Superior temporal gyrus (tissue), 1 donor: ENCODE data around the gene SCG5.

Experiments used
- DNase-seq: peaks from one replicate; pipeline ENCODE4 v3.0.0-alpha.2; 2016; ENCODE audit errors: extremely low spot score

SCG5 gene

DNA sequence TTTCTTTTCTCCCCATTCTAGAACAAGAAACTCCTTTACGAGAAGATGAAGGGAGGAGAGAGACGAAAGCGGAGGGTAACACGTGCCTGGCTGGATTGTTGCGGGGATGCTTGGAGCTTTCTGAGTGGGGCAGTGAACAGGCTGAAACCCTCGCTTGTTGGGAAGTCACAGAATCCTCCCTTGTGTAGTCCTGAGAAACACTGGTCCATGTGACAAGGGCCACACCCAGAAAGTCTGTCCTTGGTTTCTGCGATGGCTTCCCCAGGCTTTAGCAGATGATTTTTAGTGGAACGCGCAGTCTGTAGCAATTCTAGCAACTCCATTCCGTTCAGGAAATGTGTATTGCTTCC is 50.2 kb downstream of the SCG5 start:
- no peak for DNase-seq

DNA sequence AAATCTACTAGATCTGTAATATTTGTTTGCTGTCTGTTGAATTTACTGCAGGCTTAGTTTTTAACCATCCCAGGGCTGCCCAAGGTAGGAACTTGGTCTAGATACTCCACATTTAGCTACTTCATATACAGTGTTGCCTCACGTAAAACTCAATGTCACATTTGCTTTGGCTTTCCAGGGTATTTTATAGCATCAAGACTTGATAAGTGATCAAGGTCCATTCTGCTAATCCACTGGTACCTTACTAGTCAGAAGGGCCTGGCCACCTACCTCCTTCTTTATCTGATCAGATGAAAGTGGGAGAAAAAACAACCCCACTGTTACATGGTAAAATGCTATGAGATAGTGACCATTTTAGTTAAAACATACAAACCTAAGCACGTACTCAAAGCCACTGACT is 50.8 kb downstream of the SCG5 start:
- DNase-seq: no peak

DNA sequence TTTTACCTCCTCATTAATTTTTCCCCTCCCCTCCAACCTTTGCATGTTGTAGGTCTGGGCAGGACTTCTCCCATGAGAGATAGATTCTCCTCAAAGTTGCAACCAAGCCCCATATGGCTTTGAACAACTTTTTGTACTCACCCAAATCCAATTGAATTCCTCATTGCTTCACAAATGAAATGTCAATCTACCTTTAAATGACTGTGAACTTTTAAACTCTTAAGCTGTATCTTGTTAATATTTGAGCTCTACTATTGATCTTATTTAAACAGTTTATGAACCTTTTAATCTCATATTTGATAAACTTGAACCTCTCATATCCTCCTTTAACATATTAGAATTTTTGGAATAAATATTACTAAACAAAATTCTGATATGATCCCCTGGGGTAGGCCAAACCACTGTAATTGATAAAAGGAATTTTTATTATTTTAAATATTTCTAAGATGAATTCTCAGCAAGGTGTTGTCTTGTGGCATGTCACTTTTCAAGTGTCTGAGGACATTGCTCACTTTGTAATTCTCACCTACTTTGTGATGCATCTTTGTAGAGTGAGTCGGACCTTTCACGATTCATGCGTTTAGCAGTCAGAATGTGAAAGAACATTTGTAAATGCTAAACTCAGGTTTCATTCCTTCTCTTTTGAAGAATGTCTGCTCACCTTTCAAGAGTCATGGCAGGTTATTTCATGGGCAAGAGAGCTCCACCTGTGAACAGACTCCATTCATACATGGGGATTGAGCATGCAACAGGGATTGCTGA is 52.9 kb downstream of the SCG5 start:
- DNase-seq: no peak

DNA sequence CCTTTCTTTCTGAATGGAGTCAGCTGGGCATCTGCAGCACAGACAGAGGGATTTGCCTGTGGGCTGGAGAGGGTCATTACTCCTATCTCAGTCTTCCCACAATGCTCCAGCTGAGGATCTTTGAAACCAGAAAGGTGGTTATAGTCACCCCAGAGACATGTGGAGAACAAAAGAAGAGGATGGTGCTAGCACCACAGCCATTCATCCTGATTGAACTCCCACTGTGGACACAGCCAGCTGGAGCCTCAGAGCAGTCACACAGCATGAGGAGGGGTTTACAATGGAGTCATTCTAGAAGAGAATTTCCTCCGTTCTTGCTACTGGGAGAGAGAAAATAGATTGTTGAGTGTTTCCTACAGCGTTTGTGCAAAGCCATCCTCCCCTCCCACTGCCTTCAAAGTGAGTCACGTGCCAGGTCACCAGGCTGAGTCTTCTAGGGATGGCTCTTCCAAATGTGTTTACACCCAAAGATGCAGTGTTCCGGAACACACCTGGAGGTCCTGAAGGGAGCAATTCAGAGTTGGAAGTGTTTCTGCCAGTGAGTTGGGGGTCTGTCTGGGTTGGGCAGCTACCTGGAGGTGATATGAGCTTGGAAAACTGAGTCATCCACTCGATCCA is 57.4 kb downstream of the SCG5 start:
- no peak for DNase-seq

DNA sequence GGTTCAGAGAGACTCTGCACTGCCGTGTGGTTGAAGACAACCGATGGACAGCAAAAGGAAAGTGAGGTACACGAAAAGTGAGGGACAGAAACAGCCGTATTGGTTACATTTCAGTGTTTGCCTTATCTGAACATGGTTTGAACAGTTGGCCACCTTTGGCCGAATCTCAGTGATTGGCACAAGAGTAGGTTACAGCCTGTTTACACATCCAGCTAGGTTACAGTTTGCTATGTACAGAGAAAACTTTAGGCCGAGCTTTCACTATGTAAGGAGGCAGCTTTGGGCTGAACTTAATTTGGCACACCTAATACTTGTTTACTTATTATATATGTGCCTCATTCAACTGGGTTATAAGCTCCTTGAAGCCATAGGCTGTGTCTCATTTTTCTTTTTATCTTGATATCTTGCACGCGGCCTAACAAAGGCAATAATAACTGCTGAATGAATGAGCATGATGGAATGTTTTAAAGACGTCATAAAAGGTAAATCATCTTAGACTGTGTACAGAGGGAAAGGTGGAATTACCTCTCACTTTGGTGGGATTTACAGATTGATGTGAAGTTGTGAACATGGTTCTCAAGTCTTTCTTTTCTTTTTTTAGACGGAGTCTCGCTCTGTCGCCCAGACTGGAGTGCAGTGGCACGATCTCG is 59.1 kb downstream of the SCG5 start:
- DNase-seq: no peak

DNA sequence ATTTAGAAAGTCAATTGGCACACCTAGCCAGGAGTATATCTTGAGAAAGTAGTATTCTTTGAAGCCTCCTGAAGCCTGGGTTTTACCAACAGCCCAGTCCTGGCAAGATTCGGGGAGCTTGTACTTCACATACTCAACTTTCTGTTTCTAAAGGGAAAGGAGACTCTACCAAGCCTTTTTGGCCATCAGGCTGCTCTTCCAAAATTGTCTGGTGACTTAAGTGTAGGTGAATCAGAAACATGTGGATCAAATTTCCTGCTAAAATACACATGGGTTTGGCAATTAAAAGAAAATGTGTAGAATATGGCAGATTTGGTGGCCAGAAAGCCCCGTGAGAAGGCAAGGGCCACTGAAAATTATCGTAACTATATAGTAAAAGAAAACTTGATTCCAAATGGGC is 60.4 kb downstream of the SCG5 start:
- no peak for DNase-seq

DNA sequence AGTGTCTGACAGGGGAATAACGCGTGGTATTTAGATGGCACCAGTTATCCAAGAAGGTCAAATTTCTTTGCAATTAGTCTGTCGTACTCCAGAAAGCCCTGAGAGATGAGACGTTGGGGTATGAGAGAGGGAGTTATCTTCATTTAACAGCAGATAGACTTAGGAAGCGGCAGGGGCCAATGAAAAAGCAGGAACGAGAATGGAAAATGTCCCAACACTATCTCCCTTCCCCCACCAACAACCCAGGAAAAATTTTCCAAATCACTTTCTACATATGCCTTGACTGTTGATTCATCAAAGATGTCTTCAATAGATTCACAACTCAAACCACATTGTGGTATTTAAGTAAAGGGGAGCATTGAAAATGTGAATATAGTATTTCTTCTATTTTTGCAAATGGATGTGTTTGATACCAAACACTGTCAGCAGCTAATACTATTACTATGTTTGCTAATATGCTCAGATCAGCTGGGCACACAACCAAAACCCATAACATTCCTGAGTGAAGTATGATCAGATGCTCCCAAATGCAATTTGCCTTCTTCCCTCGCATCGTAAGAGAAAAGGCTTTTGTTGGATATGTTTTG is 63.0 kb downstream of the SCG5 start:
- no peak for DNase-seq

DNA sequence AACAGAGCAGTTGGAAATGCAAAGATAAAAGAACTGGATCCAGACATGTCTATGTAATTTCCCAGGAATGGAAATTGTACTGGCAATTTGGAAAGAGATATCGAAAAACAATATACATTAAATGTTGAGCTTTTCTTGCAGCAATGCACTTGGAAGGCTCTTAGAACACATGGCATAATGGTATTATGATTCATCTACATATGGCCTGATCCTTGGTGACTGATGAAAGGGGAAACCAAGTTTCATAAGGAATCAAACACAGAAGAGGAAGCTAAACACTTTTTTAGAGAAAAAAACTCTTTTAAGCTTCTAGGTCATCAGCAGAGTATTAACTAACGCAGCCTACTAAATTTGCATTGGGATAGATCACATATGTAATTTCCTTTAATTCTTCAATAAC is 63.9 kb downstream of the SCG5 start:
- DNase-seq: no peak

DNA sequence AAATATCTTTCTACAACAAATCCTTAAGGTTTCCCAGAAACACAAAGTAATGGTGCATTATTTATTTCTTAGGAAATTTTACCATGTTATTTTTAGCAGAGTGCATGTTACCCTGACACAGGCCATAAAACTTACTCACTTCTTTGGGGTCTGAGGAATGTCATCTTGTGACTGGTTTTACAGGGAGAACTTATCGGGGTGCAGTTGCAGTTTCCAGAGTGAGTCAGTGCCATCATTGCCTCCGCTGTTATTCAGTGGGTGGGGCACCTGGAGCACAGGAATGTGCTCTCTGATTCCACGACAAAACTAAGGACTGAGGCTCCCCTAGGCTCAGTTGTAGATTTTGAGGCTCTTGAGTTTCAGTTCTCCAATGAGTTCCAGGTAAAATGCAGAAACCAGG is 65.2 kb downstream of the SCG5 start:
- DNase-seq: no peak

DNA sequence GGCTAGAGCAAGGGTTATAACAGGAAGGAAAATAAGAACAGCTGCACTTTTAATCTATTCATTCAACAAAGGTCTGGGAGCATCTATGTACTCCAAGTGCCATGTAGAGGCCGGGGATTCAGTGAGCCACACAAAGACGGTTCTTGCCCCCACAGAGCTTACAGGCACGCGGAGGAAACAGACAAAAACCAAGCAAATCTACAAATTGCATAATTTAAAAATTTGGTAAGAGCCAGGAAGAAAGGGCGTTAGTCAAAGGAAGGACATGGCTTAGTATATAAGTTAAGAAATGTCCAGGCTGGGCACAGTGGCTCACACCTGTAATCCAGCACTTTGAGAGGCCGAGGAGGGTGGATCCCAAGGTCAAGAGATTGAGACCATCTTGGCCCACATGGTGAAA is 65.9 kb downstream of the SCG5 start:
- DNase-seq: no peak

DNA sequence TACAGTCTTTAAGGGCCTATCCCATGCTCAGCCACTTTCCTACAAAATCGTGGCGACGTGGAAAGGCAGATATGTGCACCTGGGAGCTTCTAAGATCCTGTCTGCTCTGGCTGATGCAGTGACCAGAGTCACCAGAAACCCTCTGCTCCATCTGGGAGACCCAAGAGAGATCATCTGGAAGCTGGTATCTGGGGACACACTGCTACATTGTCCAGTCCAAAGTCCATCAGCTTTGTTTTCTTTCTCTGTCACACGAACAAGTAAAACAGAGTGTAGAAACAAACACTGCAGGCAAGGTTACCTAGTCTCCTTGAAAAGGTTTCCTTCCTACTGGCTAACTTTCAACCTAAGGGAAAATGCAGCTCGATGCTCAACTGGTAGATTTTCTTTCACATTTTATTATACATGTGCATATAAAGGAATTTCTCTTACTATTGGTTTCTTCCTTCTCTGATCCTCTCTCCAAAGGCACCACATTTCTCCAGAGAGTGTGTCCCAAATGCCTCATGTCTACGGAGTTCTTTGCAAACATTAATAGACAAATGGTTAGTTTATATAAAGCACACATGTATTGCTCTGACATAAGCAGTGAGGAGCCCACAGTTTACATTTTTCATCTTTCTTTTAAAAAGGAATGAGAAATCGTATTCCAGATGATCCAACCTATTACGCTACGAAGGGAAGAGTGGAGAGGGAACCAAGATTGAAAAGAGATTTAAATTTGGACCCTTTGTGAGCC is 68.0 kb downstream of the SCG5 start:
- DNase-seq: no peak

DNA sequence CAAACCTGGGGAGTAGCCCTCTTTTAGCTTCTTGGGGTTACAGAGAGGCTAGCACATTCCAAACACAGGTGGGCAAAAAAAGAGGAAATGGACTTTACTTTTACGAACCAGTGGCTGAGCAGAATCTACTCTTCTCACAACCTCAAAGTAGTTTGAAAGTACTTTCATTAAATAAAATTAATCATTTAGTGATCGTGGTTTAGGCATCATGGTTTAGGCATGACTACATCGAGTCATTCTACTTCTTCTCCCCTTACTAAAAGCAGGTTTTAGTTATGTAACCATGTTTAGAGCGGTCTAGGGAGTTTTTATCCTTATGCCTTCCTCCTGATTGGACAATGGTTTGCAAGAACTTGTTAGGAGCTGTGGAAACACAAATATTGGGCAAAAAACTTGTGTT is 73.8 kb downstream of the SCG5 start:
- DNase-seq: no peak

DNA sequence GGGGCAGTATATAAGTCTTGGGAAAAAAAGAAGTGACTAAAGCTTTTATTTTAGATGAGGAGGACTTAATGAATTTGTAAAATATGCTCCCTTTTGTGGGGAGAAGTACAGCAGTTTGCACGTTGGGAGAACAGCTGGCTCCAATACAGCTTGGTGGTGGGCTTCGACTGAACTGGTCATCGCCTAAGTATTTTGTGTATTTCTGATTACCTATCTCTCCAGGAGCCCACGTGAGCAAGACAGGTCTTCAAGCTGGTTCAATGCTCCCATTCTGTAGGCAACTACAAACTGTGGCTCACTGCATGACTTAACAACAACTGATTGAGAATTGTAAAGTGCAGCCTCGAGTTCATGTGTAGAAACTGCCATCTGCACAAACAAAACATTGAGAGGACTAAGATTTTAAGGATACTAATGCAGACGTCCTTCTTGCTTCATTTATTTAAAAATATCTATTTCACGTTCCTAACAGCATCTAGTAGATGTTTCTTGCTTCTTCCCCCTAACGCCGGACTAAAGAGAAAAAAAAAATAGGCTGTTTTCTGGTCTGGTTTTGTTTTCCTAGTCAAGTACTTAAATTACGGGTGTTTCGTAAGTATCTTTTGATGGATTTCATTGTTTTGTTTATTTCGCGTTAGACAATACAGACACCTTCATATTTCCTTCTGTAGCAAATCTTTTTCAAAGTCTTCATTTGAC is 74.9 kb downstream of the SCG5 start:
- DNase-seq: peak; percentile 31

DNA sequence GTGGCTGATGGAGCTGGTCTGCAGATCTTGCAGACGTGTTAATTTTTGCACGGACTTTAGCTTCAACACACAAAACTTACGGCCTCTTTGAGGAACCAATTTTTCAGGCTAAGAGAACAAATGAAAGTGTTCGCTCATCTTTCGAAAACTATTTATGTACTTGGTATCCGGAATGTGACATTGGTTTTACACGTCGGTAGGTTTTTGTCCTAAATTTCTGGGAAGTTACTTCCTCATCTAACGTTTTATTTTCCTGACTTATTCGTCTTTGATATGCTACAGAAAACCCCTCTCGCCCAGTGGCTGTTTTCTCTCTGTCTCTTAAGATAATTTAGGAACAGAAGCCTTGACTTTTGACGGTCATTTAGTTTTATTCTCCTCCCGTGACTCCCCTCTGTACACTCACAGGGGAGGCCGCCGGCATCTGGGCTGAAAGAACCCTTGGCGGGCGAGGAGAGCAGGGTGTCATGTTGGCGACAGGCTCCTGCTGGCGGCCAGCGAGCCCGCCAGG is 75.5 kb downstream of the SCG5 start:
- DNase-seq: peak; percentile 35

DNA sequence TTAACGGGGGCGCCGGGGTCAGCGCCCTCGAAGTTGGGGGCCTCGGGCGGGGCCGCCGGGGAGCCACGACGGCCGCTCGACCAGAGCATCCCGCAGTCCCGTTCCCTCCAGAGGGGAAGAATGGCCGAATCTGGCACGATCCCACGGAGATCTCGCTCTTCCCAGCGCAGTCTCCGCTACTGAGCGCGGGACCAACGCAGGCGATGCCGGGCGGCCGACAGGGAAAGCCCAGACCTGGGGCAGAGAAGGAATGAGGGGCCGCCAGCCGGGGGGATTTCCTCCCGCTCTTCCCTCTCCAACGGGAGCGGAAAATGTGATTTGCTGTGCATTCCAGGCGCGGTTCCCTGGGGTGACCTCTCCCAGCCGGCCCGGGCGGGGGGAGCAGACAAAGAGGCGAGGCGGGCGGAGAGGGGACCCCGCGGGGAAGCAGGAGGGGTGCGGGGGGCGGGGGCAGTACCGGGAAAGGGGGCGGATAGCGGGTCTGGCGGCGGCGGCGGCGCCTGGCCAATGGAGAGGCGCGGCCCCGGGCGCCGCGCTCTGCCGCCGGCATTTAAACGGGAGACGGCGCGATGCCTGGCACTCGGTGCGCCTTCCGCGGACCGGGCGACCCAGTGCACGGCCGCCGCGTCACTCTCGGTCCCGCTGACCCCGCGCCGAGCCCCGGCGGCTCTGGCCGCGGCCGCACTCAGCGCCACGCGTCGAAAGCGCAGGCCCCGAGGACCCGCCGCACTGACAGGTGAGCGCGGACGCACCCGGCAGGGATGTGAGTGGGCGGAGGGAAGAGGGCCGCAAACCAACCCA is 76.1 kb downstream of the SCG5 start, which contains the start of gene GREM1:
Gene GREM1, plus strand, starts transcription at position 579 of the 801 bp plus-strand sequence. CDS start 12,687 bp downstream, outside the sequence.
- peak; percentile 37 for DNase-seq

DNA sequence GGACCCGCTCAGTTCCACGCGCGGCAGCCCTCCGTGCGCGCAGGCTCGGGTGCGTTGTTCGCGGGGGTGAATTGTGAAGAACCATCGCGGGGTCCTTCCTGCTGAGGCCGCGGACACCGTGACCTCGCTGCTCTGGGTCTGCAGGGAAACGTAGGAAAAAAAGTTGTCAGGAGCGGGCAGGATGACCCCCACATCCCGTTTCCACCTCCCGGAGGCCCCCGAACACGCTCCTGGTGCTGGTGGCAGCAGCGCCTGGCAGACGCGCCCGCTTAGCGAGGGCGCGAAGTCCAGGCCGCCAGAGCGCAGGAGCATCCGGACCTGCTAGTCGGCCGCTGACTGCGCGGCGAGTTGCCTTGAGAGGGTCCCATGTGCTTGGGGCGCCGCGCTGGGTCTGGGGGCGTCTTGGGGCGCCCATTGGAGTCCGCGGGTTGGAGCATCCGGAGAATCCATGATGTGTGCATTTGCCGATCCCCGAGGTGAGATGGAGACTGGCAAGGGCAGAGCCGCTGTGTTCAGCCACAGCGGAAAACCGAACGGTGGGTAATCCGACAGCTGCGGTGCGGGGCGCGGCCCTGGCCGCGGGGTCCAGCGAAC is 76.8 kb downstream of the SCG5 start:
- DNase-seq: no peak

DNA sequence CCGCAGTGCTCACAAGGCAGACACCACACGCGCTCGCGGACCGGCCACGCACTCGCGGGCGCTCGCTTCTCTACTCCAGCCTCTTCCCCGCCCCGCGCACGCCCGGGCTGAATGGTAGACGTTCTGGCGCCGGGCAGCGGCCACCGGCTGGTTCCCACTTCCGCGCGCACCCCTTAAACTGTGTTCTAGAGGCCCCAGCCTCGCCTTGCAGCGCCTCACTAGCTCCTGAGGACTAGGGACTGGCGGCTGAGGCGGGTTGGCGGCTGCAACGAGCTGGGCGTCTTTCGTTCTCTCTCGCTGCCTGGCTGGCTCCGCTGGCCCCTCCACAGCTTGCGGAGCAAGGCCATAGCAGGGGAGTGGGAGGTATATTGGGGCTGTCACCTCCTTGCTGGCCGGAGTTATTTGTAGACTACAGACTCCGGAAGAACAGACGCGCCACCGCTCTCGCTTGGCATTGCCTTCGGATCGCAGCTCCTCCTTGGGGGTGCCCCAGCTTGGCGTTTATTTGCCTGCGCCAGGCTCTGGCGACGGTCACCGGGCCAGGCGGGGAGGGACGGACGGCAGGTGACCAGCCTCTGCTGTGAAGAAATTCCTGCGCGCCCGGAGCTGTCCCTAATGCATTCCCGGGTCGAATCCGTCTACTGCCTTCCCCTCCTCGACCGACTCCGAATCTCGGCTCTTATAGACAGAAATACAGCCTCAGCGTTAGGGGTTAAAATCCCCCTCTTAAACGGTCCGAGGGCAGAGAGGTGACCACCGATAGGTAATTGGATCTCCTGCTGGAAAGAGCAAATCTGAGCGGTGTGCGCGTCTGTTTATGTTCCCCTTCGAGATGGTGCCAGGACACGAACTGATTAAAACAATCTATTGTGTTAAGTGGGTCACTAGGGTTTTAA is 77.6 kb downstream of the SCG5 start:
- DNase-seq: no peak

DNA sequence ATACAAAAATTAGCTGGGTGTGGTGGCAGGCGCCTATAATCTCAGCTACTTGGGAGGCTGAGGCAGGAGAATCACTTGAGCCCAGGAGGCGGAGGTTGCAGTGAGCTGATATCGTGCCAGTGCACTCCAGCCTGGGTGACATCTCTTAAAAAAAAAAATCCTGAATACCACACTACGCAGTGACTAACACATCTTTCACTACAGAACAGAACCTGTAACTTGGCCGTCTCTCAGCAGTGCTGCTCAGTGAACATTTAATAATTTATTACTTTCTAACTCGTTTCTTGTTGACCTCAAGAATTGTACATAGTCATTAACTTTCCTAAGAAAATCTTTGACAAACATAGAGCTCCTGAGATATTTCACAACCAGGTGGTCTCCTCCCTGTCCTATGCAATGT is 80.1 kb downstream of the SCG5 start:
- DNase-seq: no peak

DNA sequence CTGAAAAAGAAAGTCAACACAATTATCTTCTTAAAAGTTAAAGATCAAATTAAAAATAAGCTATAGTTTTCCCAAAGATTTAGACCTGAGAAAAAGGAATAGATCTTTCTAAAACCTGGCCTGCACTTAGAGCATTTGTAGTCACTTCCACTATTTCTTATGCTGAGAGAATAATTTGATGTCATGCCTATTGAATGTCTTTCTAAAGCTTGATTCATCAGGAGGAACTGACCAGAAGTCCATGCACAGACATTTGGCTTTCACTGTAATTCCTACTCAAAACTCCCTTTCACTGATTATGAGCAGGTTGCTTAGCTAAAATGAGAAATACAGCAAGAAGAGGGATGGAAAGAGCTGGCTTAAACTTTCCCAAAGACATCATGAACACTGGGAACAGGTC is 80.6 kb downstream of the SCG5 start:
- no peak for DNase-seq
